Stimulated activated naive CD8-positive, alpha-beta T cell treated with anti-CD3 and anti-CD28 coated beads, Interleukin-15, Interleukin-2, amounts not matched to agents 100 U/mL and 50 U/mL, for 24 hours (primary cell): ENCODE data around the gene ARMC12.

Source experiments
- ATAC-seq: fragments of 150-1000 bp; cut with Tn5 transposase; one replicate; pipeline ENCODE4 v1.10.0; 2021
- DNase-seq: peaks from one replicate; pipeline ENCODE4 v3.0.0; 2021

The ARMC12 gene

GRCh38 chr6:35776364-35777215 lies 39.8 kb downstream of the ARMC12 start, which contains the start of gene CLPSL2:
Gene CLPSL2 (plus strand): TSS chr6:35776598. CDS start chr6:35776619, 21 bp downstream.
- DNase-seq (peak; percentile 19), ATAC-seq (peak; percentile 32)

DNA sequence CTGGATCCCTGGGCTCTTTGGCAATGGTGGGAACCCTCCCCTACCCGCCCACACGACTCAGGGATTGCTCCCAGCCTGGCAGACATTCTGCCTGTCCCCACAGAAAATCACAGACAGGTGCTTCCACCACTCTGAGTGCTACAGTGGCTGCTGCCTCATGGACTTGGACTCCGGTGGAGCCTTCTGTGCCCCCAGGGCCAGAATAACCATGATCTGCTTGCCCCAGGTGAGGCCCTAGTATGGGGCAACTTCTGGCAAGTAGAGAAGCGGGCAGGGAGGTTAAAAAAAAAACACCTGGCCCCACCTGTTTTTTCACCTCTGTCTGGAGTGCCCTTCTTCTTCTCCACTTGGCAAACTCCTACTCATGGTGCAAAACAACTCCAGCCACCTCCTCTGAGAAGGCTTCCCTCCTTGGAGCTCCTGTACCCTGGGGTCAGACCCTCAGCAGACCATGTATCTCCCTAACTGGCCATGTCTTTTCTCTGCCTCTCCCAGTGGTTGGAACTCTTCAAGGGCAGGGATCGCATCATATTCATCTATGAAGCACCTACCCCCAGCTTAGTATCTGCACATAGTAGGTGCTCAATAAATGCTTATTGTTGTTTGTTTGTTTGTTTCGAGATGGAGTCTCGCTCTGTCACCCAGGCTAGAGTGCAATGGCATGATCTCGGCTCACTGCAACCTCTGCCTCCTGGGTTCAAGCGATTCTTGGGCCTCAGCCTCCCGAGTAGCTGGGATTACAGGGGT lies 40.7 kb downstream of the ARMC12 start:
- ATAC-seq (no peak), DNase-seq (no peak)

DNA sequence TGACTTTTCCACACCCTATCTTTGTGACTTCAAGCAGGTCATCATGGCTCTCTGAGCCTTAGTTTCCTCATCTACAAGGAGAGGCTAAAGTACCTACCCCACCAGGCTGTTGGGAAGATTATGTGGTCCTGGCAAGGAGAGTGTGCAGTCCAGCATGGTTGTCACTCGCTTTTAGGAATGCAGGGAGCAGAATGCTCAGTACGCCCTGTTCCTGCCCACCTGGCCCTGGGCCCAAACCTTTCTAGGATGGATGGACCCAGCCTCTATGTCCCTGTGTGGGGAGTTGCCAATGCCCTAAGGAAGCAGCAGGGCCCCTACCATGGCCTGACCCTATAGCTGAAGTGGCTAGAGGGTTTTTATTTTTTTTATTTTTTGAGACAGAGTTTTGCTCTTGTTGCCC lies 41.6 kb downstream of the ARMC12 start:
- DNase-seq (no peak), ATAC-seq (no peak)

DNA sequence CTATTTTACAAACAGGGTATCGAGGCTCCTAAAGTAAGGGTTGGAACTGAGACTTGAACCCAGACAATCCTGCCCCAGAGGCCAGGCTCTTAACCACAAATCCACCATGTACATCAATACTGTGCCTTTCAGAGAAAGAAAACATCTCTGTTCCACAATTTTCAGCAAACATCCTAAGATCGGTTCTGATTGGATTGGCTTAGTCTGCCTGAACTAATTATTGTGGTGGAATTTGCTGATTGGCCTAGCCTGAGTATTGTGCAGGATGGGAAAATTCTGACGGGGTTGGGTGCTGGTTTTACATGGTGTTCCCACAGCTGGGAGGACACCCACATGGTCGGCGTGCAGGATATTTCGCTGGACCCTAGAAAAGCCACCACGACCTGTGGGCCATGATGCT lies 43.9 kb downstream of the ARMC12 start, which contains the start of gene CLPSL1:
TSS of gene CLPSL1 (plus strand) at position 301 of the 400 bp plus-strand sequence. CDS start at position 393, 92 bp downstream.
- DNase-seq (no peak), ATAC-seq (no peak)

- ATAC-seq: no peak
- no peak for DNase-seq
These were observed 44.5 kb downstream of the ARMC12 start for GRCh38 chr6:35781290-35781689.

DNA sequence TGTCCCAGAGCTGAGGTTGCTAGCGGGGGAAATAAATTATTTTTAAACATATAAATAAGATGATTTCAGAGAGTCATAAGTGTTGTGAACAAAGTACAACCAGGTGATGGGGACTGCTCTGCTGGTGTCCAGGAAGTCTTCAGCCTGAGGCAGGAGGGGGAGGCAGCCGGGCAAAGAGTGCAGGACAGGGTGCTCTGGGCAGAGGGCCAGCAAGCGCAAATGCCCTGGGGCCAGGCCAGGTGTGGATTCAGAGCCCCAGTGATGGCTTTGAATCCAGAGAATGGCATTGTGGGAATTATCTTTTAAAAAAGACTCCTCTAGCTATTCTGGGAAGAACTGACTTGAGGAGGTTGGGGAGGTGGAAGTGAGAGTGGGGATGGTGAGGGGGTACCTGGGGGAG lies 45.6 kb downstream of the ARMC12 start:
- ATAC-seq: no peak
- no peak for DNase-seq

- no peak for DNase-seq
These were observed 47.4 kb downstream of the ARMC12 start for GRCh38 chr6:35784200-35784599.

GRCh38 chr6:35786272-35786671 lies 49.4 kb downstream of the ARMC12 start:
- DNase-seq (no peak), ATAC-seq (no peak)

More at GRCh38 chr6:35784200-35784599, 47.4 kb downstream of the ARMC12 start:
- no peak for ATAC-seq

- DNase-seq (no peak), ATAC-seq (no peak)
These were observed 50.0 kb downstream of the ARMC12 start for GRCh38 chr6:35786810-35787209.

DNA sequence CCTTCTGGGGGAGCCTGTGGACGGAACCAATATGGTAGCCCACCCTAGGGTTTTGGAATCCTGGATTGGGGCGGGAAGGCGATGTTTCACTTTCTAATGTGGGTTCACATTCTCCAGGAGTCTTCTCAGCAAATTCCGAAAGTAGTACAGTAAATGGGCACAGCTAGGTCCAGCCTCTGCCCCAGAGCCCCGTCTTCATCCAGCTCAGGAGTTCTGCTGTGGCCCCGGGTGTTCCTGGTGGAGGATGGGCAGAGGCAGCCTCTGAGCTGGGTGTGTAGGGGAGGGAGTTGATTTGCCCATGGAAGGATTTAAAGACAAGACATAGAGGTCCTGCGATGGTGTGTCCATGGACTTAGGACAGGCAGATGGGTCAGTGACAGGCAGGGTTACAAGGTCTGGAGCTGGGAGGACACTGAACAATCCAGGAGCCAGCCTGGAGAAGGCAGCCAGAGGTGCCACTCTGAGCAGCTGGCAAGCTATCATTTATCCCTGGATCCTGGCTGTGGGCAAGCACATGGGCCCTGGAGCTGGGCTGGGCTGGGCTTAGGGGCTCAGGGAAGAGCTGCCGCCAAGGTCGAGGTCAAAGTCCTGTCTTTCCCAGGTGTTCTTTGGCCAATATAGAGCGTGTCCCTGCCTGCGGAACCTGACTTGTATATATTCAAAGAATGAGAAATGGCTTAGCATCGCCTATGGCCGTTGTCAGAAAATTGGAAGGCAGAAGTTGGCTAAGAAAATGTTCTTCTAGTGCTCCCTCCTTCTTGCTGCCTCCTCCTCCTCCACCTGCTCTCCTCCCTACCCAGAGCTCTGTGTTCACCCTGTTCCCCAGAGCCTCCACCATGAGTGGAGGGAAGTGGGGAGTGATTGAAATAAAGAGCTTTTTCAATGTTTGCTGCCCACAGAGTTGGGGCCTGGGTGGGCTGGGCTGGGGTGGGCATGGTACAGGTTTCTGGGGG lies 50.7 kb downstream of the ARMC12 start:
- ATAC-seq: peak; percentile 14
- DNase-seq: no peak

GRCh38 chr6:35788423-35788982 lies 51.7 kb downstream of the ARMC12 start:
- DNase-seq (no peak), ATAC-seq (no peak)

DNA sequence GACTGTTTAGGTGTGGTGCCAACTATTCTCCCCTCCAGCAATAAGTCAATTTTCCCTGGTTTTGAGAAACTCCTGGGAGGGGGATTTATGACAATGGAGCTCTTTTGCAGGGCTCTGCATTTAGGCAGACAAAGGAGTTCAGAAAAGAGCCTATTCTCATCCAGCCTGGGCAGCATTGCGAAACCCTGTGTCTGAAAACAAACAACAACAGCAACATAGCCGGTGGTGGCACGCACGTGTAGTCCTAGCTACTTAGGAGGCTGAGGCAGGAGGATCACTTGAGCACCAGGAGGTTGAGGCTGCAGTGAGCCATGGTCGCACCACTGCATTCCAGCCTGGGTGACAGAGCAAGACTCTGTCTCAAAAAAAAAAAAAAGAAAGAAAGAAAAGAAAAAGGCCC lies 53.9 kb downstream of the ARMC12 start:
- no peak for DNase-seq
- ATAC-seq: no peak

GRCh38 chr6:35794536-35795452 lies 58.0 kb downstream of the ARMC12 start:
- DNase-seq (no peak), ATAC-seq (no peak)

DNA sequence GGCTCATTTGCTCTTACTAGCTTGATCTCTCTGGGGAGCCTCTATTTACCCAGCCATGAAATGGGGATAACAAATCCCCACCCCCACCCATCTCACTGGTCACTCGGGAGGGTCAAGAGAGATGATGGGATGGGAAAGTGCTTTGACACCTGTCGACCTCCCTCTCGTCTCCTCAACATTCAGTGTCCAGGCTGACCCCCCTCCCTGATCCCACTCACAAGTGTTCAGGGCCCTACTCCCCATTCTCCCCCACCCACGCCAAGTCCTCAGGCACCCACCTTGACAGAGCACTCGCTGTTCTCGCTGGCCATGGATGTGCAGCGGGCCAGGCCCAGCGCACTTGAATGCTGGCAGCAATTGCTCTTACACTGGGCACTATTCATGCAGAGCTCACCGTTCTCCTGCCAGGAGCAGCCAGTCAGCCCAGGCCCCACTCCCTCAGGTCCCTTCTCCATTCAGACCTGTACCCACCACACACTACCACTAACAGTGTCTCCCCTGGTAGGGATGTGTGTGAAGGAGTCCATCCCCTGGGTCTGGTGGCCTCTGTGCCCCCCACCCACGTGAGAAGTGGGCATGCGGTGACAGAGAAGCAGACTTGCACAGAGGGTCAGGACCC lies 58.7 kb downstream of the ARMC12 start:
- no peak for DNase-seq
- ATAC-seq: no peak

DNA sequence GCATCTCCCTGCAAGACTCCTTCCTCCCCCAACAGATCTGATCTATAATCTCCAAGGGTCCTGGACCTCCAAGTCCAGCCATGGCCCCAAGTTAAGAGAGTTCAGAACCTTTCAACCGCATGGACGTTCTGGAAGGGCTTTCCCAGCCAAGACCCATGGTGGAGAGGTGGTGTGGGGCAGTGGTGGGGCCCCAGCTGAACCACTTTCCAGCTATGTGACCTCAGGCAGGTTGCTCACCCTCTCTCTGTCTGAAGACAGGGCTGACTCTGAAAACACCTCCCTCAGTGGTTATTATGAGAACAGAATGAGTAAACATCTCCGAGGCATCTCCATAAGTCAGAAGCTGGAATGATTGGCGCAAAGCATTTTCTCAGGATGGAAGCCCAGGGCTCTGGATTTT lies 59.4 kb downstream of the ARMC12 start:
- ATAC-seq (no peak), DNase-seq (no peak)

DNA sequence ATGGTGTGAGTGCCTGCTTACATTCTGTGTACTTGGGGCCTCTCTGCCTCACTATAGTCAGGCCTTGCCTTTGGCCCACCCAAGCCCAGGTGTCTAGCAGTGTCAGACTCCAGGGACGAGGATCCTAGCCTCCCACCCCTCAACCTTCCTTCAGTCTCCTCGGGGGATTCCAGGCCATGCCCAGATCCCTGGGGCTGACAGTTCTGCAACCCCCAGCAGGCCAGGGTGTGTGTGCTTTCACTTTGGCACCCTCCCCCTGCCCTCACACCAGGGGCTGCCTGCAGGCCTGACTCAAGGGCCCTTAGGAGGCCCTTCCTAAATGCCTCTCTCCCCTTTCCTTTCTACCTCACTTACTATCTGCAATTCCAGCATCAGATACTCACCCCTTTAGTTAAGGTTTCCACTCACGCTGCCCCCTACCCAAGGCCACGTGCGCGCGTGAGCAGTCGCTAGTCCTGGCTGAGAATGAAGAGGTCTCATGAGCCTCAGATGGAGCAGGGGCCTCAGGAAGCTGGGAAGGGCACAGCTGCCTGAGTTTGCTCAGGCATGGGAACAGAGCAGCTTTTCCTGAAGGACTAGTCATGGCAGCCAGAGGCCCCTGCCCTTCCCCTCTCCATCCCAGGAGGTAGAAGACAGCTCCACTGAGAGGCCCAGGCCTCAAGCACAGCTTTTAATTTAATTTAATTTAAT lies 61.1 kb downstream of the ARMC12 start:
- DNase-seq (no peak), ATAC-seq (no peak)
